Measurements from ENCODE around the gene ANAPC5. TPM values are rescaled to one million over a fixed set of nuclear protein-coding genes. Genes with fewer than 3 reads are reported as not detected.

ANAPC5 gene
- total RNA-seq, 4 donors from 2014 or later: 101 to 381 (median 139) TPM

DNA sequence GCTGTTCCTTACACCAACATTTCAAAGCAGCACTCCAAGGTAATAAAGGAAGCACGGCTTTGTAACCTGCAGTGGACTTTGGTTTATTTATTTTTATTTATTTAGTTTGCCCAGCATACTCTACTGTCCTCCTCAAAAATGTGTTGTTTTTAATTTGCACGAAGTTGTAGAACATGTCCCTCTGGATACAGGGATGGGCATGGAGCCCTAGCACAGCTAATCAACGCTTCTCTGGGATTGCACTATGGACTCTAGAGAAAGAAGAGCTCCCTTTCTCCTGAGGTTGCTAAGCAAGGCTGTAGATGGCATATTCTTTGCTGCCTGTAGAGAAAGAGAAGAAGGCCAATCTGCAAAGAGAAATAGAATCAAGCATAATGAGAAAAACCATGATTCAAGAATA is 5.9 kb upstream of the ANAPC5 start:
- Histone ChIP-seq H3K27ac (no peak overlapping the region), H3K27me3 (no peaks in the 10 kb centered on the region)
- no peak for DNase-seq

DNA sequence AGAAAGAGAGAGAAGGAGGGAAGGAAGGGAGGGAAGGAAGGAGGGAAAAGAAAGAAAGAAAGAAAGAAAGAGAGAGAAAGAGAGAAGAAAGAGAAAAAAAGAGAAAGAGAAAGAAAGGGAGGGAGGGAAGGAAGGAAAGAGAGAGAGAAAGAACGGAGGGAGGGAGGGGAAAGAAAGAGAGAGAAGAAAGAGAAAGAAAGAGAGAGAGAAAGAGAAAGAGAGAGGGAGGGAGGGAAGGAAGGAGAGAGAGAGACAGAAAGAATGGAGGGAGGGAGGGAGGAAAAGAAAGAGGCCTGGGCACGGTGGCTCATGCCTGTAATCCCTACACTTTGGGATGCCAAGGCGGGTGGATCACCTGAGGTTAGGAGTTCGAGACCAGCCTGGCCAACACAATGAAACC is 5.1 kb upstream of the ANAPC5 start:
- Histone ChIP-seq H3K4me1 (no peaks in the 10 kb centered on the region), H3K27ac (no peak overlapping the region), H3K27me3 (no peaks in the 10 kb centered on the region), H3K9me3 (no peaks in the 10 kb centered on the region), H3K4me3 (no peak overlapping the region), H3K36me3 (no peaks in the 10 kb centered on the region)
- DNase-seq: no peak
- no peak for TF ChIP-seq POLR2A (IDR thresholded peaks at IDR 0.05)
- TF ChIP-seq, protein P1, sequence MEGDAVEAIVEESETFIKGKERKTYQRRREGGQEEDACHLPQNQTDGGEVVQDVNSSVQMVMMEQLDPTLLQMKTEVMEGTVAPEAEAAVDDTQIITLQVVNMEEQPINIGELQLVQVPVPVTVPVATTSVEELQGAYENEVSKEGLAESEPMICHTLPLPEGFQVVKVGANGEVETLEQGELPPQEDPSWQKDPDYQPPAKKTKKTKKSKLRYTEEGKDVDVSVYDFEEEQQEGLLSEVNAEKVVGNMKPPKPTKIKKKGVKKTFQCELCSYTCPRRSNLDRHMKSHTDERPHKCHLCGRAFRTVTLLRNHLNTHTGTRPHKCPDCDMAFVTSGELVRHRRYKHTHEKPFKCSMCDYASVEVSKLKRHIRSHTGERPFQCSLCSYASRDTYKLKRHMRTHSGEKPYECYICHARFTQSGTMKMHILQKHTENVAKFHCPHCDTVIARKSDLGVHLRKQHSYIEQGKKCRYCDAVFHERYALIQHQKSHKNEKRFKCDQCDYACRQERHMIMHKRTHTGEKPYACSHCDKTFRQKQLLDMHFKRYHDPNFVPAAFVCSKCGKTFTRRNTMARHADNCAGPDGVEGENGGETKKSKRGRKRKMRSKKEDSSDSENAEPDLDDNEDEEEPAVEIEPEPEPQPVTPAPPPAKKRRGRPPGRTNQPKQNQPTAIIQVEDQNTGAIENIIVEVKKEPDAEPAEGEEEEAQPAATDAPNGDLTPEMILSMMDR (IDR thresholded peaks at IDR 0.05): no peak

More for the DNA sequence above, 5.9 kb upstream of the ANAPC5 start:
- Histone ChIP-seq H3K9me3 (no peaks in the 10 kb centered on the region), H3K4me1 (no peaks in the 10 kb centered on the region), H3K4me3 (no peak overlapping the region), H3K36me3 (no peaks in the 10 kb centered on the region)
- TF ChIP-seq, protein P1 (IDR thresholded peaks at IDR 0.05): no peak
- TF ChIP-seq POLR2A (IDR thresholded peaks at IDR 0.05): no peak

DNA sequence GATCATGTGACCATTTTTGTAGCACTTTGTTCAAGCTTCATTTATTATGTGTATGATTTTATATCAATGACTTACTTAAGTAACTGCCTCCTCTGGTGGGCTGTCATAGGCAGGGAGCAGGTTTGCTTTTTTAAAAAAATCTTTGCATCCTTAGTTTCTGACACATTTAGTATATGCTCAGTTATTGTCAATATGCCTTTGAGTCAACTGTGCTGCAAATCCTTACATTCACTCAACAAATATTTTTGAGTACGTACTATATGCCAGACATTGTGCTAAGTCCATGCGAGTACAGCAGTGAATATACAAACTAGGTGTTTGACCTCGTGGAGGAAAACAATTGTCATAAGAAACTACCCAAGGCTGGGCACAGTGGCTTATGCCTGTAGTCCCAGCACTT is 4.4 kb upstream of the ANAPC5 start:
- no peak overlapping the region for H3K27ac ChIP-seq
- no peak overlapping the region for H3K4me3 ChIP-seq
- TF ChIP-seq, protein P1 (IDR thresholded peaks at IDR 0.05): no peak
- TF ChIP-seq POLR2A (IDR thresholded peaks at IDR 0.05): no peak
- no peaks in the 10 kb centered on the region for H3K27me3 ChIP-seq
- no peaks in the 10 kb centered on the region for H3K36me3 ChIP-seq
- H3K4me1 ChIP-seq: no peaks in the 10 kb centered on the region
- no peak for DNase-seq
- no peaks in the 10 kb centered on the region for H3K9me3 ChIP-seq

DNA sequence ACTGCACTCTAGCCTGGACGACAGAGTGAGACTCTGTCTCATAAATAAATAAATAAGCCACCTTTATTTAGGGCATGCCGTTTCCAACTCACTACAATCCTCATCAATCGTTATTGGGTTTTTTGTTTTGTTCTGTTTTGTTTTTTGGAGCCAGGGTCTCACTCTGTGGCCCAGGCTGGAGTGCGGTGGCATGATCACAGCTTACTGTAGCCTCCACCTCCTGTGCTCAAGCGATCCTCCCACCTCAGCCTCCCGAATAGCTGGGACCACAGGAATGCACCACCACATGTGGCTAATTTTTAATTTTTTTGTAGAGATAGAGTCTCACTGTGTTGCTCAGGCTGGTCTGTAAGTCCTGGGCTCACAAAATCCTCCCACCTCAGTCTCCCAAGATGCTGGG is 3.6 kb upstream of the ANAPC5 start:
- H3K36me3 ChIP-seq: no peaks in the 10 kb centered on the region
- H3K4me1 ChIP-seq: peaks cover 0 to 4% (median 2%) of the 10 kb centered on the region in 4 donors
- TF ChIP-seq, protein P1 (IDR thresholded peaks at IDR 0.05): no peak
- no peaks in the 10 kb centered on the region for H3K27me3 ChIP-seq
- DNase-seq: no peak
- H3K4me3 ChIP-seq: no peak overlapping the region
- H3K27ac ChIP-seq: no peak overlapping the region
- H3K9me3 ChIP-seq: no peaks in the 10 kb centered on the region

DNA sequence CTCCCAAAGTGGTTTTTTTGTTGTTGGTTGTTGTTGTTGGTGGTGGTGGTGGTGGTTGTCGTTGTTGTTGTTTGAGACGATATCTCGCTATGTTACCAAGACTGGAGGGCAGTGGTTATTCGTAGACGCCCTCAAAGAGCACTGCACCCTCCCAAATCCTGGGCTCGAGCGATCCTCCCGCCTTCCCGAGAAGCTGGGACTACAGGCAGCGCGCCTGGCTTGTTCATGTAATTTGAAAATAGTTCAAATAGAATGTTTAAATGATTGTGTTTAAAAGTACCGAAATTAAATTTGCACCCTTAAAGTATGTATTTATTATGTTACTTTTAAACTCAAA is 439 bp upstream of the ANAPC5 start:
- H3K36me3 ChIP-seq: no peaks in the 10 kb centered on the region
- peak overlapping the region; percentile 55 to 89 (median 82) for H3K27ac ChIP-seq
- no peaks in the 10 kb centered on the region for H3K9me3 ChIP-seq
- peak overlapping the region; percentile 47 to 95 (median 86) for H3K4me3 ChIP-seq
- peaks cover 0 to 7% (median 3%) of the 10 kb centered on the region in 4 donors for H3K4me1 ChIP-seq
- DNase-seq: no peak
- no peaks in the 10 kb centered on the region for H3K27me3 ChIP-seq
- TF ChIP-seq, protein P1 (IDR thresholded peaks at IDR 0.05): no peak
- TF ChIP-seq POLR2A (IDR thresholded peaks at IDR 0.05): no peak

DNA sequence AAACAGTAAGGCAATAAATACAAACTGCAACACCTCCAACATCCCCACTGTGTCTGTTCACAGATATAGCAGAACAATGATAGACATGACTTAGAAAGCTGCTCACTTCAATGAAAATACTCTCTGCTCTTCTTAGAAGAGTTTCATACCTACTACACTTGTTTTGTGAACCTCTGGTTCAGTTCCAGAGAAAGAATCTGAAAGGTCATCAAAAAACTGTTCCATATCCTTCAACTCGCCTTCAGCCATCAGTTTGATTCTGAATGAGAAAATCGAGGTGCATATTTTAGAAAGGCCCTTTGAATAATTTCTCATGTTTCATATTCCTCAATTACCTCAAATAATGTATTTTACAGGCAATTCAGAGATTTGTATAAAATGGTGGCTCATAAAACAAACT is 5.5 kb downstream of the ANAPC5 start:
- H3K27me3 ChIP-seq: no peaks in the 10 kb centered on the region
- TF ChIP-seq POLR2A (IDR thresholded peaks at IDR 0.05): no peak
- TF ChIP-seq, protein P1 (IDR thresholded peaks at IDR 0.05): no peak
- H3K9me3 ChIP-seq: no peaks in the 10 kb centered on the region
- H3K36me3 ChIP-seq: peaks cover 0 to 51% (median 0%) of the 10 kb centered on the region in 3 donors
- no peak overlapping the region for H3K4me3 ChIP-seq
- no peak overlapping the region for H3K27ac ChIP-seq
- H3K4me1 ChIP-seq: peaks cover 0 to 7% (median 3%) of the 10 kb centered on the region in 4 donors
- no peak for DNase-seq

All from Peyer's patch (tissue), 4 donors.